Gastrocnemius medialis (tissue), 4 donors: ENCODE results near the gene RAP2A.

Source experiments
- POLR2A ChIP-seq, 2 donors: fragments of 450-650 bp; IDR thresholded peaks; one replicate each; pipeline ENCODE4 v1.6.1; 2017; ENCODE audit warnings: antibody characterized with exemption in 2 of 2, mild to moderate bottlenecking in 2 of 2, moderate library complexity in 2 of 2
- TF ChIP-seq, protein P1 (sequence below), 5 experiments: fragments of 450-650 bp in 3 of 5; fragments of 200-600 bp in 2 of 5; sonication (generic) in 2 of 5; IDR thresholded peaks in 4 of 5; conservative IDR thresholded peaks in 1 of 5; 1 replicate in 4 of 5; 2 replicates in 1 of 5; pipeline ENCODE4 v1.5.1; 2016 to 2019; ENCODE audit warnings: antibody characterized with exemption in 5 of 5, mild to moderate bottlenecking in 3 of 5, moderate library complexity in 3 of 5

- no peak for TF ChIP-seq POLR2A (IDR thresholded peaks at IDR 0.05)
- TF ChIP-seq, protein P1, sequence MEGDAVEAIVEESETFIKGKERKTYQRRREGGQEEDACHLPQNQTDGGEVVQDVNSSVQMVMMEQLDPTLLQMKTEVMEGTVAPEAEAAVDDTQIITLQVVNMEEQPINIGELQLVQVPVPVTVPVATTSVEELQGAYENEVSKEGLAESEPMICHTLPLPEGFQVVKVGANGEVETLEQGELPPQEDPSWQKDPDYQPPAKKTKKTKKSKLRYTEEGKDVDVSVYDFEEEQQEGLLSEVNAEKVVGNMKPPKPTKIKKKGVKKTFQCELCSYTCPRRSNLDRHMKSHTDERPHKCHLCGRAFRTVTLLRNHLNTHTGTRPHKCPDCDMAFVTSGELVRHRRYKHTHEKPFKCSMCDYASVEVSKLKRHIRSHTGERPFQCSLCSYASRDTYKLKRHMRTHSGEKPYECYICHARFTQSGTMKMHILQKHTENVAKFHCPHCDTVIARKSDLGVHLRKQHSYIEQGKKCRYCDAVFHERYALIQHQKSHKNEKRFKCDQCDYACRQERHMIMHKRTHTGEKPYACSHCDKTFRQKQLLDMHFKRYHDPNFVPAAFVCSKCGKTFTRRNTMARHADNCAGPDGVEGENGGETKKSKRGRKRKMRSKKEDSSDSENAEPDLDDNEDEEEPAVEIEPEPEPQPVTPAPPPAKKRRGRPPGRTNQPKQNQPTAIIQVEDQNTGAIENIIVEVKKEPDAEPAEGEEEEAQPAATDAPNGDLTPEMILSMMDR (IDR thresholded peaks at IDR 0.05 in 4 of 5, conservative IDR thresholded peaks at IDR 0.05 in 1 of 5): no peak
Measured at GRCh38 chr13:97437729-97438128, 3.8 kb downstream of the RAP2A start.
